Measurements from ENCODE around the gene POMP.

Gene POMP

DNA sequence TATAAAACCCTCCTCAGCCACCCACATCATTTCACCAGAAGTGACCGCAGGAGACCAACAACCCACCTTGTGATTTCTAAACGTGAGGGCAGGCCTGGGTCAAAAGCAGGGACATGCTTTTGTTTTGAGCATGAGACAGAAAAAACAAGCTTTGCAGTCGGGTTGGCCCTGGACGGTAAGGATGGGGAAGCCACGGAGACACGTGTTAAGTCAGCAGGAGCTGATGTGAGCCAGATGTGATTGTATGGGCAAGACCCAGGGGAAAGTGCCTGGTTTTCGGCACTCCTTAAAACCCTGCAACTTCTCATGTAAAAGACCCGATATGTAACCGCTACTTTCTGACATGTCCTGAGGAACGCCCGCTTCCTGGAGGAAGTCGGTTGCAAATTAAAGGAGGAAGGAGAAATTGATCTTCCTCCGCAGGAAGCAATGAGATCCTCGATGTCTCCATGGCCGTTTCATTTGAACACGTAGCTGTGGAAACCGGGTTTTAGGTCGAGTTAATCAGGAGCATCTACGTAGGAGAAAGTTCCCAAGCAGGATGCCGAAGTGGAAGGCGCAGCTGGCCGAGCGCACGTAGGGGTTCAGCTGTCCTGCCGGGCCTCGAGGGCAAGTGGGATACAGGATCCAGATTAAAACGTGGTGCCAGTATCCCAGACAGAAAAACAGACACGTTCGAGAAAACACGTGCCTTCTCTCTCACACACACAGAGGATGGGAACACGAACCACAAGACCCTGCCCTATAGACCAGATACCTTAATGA, 40.5 kb upstream of the POMP start:
- TF ChIP-seq, protein P1, sequence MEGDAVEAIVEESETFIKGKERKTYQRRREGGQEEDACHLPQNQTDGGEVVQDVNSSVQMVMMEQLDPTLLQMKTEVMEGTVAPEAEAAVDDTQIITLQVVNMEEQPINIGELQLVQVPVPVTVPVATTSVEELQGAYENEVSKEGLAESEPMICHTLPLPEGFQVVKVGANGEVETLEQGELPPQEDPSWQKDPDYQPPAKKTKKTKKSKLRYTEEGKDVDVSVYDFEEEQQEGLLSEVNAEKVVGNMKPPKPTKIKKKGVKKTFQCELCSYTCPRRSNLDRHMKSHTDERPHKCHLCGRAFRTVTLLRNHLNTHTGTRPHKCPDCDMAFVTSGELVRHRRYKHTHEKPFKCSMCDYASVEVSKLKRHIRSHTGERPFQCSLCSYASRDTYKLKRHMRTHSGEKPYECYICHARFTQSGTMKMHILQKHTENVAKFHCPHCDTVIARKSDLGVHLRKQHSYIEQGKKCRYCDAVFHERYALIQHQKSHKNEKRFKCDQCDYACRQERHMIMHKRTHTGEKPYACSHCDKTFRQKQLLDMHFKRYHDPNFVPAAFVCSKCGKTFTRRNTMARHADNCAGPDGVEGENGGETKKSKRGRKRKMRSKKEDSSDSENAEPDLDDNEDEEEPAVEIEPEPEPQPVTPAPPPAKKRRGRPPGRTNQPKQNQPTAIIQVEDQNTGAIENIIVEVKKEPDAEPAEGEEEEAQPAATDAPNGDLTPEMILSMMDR (IDR thresholded peaks at IDR 0.05; ENCODE audit: extremely low read depth, missing control alignments) = no peak
- DNase-seq (ENCODE audit: low spot score) = no peak

DNA sequence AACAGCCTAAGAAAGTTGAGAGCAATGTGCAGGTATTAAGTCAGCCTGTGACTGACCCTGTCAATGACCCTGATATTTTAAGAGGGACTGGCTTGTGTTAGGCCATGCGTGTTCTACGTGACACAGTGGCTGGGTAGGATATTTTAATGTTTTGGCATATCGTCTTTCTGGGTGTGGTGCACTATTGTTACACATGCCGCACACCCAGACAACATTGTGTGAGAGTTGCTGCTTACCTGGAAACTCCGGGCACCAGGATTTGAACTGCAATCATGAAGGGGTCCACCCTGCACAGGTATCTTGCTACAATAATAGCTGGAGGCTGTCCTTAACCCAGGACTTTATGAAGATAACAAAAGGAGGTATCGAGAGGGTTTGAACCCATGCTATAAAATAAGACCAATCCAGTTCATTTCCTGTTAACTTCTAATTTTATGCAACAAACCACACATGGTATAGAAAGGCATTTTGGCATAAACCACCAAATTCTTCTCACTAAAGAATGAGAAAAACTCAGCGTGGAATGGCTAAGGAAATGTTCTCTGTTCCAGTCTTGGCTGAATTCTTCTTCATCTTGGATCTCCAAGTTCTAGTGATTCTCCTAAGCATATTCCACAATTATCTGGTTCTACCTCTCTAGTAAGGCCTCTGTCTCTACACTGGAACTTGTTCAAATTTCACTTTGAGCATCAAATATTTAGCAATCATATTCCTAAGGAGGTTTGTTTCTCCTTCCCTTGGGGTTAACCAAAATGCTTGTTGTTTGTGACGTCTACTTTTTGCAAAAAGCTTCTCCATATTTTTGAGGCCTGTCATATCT, 38.7 kb upstream of the POMP start:
- TF ChIP-seq, protein P1 (IDR thresholded peaks at IDR 0.05; ENCODE audit: extremely low read depth, missing control alignments) = no peak
- no peak for DNase-seq (ENCODE audit: low spot score)

DNA sequence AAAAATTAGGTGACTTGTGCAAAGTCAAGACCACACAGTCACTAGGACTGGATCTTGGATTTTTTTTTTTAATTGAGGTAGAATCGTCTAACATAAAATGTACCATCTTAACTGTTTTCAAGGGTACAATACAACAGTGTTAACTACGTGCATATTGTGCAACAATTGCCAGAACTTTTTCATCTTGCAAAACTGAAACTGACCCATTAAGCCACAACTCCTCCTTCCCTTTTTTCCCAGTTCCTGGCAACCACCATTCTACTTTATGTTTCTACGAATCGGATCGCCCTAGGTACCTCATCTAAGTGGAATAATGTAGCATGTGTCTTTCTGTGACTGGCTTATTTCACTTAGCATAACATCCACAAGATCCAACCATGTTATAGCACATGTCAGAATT, 37.5 kb upstream of the POMP start:
- no peak for DNase-seq (ENCODE audit: low spot score)
- TF ChIP-seq, protein P1 (IDR thresholded peaks at IDR 0.05; ENCODE audit: extremely low read depth, missing control alignments) = no peak

DNA sequence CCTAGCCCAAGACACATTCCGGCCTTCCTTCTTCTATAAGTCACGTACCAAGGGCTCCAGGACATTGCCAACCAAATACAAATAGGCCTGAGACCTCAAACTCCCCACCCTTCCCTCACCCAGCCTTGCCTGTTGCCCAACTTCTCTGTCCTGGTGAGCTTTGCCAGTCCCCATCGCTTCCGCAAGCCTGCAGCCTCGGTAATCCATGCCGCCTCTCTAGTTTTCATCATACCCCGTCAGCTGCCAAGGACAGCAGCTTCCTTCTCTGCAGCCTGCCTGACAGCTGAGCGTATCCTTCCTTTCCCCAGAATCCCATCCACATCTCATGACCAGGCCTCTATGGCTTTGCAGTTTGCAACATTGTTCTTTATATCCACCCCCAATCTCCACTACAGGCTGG, 36.6 kb upstream of the POMP start:
- DNase-seq (ENCODE audit: low spot score) = no peak

DNA sequence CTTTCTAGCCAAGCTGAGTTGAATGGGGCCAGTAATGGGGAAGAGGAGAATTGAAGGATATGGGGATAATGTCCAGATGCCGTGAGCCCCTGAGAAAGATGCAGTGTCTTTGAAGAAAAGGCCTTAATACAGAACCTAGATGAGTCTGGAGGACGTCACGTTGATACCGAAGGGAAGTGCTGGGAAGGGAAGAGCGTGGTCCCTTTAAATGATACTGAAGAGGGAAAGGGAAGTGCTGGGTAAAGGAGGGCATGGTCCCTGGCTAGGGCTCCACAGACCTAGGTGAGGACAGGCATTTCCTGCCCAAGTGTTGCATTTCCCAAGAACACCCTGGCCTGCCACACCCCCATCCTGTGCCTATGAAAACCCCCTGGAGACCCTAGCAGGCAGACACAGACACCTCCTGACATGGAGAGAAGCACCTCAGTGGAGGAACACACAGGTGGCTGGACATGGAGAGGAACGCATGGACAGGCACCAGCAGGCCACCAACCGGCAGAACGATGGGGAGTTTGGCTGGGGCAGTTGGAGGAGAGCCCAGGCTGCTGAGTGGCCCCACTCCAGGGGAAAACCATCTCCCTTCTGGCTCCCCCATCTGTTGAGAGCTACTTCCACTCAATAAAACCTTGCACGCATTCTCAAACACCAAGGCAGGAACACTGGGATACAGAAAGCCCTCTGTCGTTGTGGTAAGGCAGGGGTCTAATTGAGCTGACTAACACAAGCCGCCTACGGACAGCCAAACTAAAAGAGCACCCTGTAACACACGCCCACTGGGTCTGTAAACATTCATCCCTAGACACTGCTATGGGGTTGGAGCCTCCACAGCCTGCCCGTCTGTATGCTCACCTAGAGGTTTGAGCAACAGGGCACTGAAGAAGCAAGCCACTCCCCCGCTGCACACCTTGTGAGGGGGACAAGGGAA, 34.9 kb upstream of the POMP start:
- TF ChIP-seq, protein P1 (IDR thresholded peaks at IDR 0.05; ENCODE audit: extremely low read depth, missing control alignments) = no peak
- no peak for DNase-seq (ENCODE audit: low spot score)

More for the DNA sequence above, 36.6 kb upstream of the POMP start:
- TF ChIP-seq, protein P1 (IDR thresholded peaks at IDR 0.05; ENCODE audit: extremely low read depth, missing control alignments) = no peak

DNA sequence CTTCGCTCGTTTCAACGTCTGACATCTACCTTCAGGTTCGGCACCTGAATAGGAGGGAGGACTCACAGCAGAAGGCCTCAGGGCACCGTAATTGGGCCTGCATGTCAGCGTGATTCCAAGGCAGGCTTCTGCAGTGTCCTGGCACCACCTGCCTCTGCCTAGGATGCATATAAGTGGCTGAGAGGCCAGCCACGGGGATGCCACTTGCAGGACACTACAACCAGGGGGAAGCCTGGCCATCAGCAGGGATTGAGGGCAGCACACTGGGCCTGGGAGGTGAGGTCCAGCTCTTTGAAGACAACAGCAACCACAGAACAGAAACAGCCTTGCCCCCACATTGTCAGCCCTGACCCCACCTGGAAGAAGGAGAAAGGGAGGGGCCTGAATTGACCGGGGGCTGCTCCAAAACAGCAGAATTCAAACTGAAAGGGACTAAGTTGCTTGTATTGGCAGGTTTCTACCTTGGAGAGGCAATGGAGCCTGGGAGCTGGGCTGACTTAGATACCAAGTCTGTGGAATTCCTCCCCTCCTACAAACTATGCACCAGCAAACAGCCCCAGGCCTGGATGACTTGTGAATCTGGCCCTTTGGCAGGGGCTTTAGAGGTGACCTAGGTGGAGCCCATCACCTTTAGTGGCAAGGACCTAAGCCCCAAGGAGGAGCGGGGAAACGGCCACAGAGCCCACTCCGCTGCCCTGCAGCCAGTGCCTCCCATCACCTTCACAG, 34.1 kb upstream of the POMP start:
- no peak for DNase-seq (ENCODE audit: low spot score)

More for the DNA sequence above, 34.1 kb upstream of the POMP start:
- TF ChIP-seq, protein P1 (IDR thresholded peaks at IDR 0.05; ENCODE audit: extremely low read depth, missing control alignments) = no peak
